ENCODE measurements around the gene RPTOR. TPM values are rescaled to one million over a fixed set of nuclear protein-coding genes. Genes with fewer than 3 reads are reported as not detected.

RPTOR gene
- polyA plus RNA-seq, 1 donor from 2014 or later, result 8.0 TPM

- H3K27me3 ChIP-seq (ENCODE audit: insufficient read depth, low read depth, low read length), result no peaks in the 10 kb centered on the region
- no peak overlapping the region for H3K27ac ChIP-seq (ENCODE audit: low read length)
- H3K36me3 ChIP-seq (ENCODE audit: insufficient read depth, low read length), result no peaks in the 10 kb centered on the region
Measured at GRCh38 chr17:80708480-80708879, 163.8 kb downstream of the RPTOR start.

GRCh38 chr17:80709090-80709695 is 164.6 kb downstream of the RPTOR start:
- Histone ChIP-seq H3F3A (ENCODE audit: insufficient read depth, low read length, poor library complexity, severe bottlenecking) (no peaks in the 10 kb centered on the region), H3K4me3 (ENCODE audit: low read length) (no peak overlapping the region), H3K4me2 (ENCODE audit: low read length) (no peak overlapping the region), H3K79me2 (replicated peaks; ENCODE audit: insufficient read depth, low read length) (no peaks in the 10 kb centered on the region), H3K9me2 (ENCODE audit: insufficient read depth, low read length) (no peaks in the 10 kb centered on the region), H3K9ac (ENCODE audit: low read length) (no peak overlapping the region), H4K20me1 (ENCODE audit: insufficient read depth) (no peaks in the 10 kb centered on the region), H2AFZ (ENCODE audit: low read depth, low read length) (no peak overlapping the region), H3K36me3 (ENCODE audit: insufficient read depth, low read length) (no peaks in the 10 kb centered on the region), H3K9me3 (ENCODE audit: low read length) (no peaks in the 10 kb centered on the region), H3K27me3 (ENCODE audit: insufficient read depth, low read depth, low read length) (no peaks in the 10 kb centered on the region), H3K27ac (ENCODE audit: low read length) (no peak overlapping the region)
- no peak for TF ChIP-seq MXI1 (conservative IDR thresholded peaks at IDR 0.05; ENCODE audit: poor library complexity, severe bottlenecking)
- TF ChIP-seq EZH2 (IDR thresholded peaks at IDR 0.05; ENCODE audit: borderline replicate concordance, insufficient read depth, low read length, poor library complexity, severe bottlenecking), result no peak
- TF ChIP-seq TAF1 (IDR thresholded peaks at IDR 0.05; ENCODE audit: low read depth), result no peak
- TF ChIP-seq REST (IDR thresholded peaks at IDR 0.05; ENCODE audit: borderline replicate concordance), result no peak
- no peak for TF ChIP-seq RAD21 (conservative IDR thresholded peaks at IDR 0.05)
- no peak for TF ChIP-seq POLR2AphosphoS5 (IDR thresholded peaks at IDR 0.05)

More at GRCh38 chr17:80708480-80708879, 163.8 kb downstream of the RPTOR start:
- Histone ChIP-seq H3F3A (ENCODE audit: insufficient read depth, low read length, poor library complexity, severe bottlenecking) (no peaks in the 10 kb centered on the region), H2AFZ (ENCODE audit: low read depth, low read length) (no peak overlapping the region), H3K4me2 (ENCODE audit: low read length) (no peak overlapping the region), H3K4me3 (ENCODE audit: low read length) (no peak overlapping the region), H3K9ac (ENCODE audit: low read length) (no peak overlapping the region), H3K9me2 (ENCODE audit: insufficient read depth, low read length) (no peaks in the 10 kb centered on the region), H3K9me3 (ENCODE audit: low read length) (no peaks in the 10 kb centered on the region), H4K20me1 (ENCODE audit: insufficient read depth) (no peaks in the 10 kb centered on the region), H3K79me2 (replicated peaks; ENCODE audit: insufficient read depth, low read length) (no peaks in the 10 kb centered on the region)
- no peak for TF ChIP-seq REST (IDR thresholded peaks at IDR 0.05; ENCODE audit: borderline replicate concordance)
- no peak for TF ChIP-seq TAF1 (IDR thresholded peaks at IDR 0.05; ENCODE audit: low read depth)
- no peak for TF ChIP-seq SMC3 (conservative IDR thresholded peaks at IDR 0.05; ENCODE audit: poor library complexity)
- no peak for TF ChIP-seq POLR2AphosphoS5 (IDR thresholded peaks at IDR 0.05)
- no peak for TF ChIP-seq MXI1 (conservative IDR thresholded peaks at IDR 0.05; ENCODE audit: poor library complexity, severe bottlenecking)
- no peak for TF ChIP-seq EZH2 (IDR thresholded peaks at IDR 0.05; ENCODE audit: borderline replicate concordance, insufficient read depth, low read length, poor library complexity, severe bottlenecking)
- no peak for TF ChIP-seq EP300 (conservative IDR thresholded peaks at IDR 0.05; ENCODE audit: poor library complexity, severe bottlenecking)
- TF ChIP-seq CTCF (IDR thresholded peaks at IDR 0.05; ENCODE audit: poor library complexity, severe bottlenecking), result no peak
- no peak for TF ChIP-seq RAD21 (conservative IDR thresholded peaks at IDR 0.05)
